Natural killer cell (primary cell): Measurements from ENCODE around the gene NT5DC4. TPM values are rescaled to one million over a fixed set of nuclear protein-coding genes. Genes with fewer than 3 reads are reported as not detected.

Experiments used
- ATAC-seq, 3 donors: fragments of 150-1000 bp in 2 of 3; fragments of 200-7000 bp in 1 of 3; cut with Tn5 transposase; 1 replicate in 1 of 3; 2 replicates in 2 of 3; pipeline ENCODE4 v1.10.0; 2021; ENCODE audit warnings: mild to moderate bottlenecking in 2 of 3, moderate library complexity in 2 of 3
- DNase-seq, 2 donors: peaks; one replicate each; pipeline versions ENCODE4 v3.0.0 to v3.0.0-alpha.2; 2013 to 2021; ENCODE audit warnings: mixed read lengths in 1 of 2
- H3K27ac ChIP-seq: one replicate; pipeline ENCODE4 v1.5.1; 2013; ENCODE audit warnings: mild to moderate bottlenecking, low read length
- H3K27me3 ChIP-seq: one replicate; pipeline ENCODE4 v1.6.1; 2013; ENCODE audit warnings: low read length; ENCODE audit not compliant: control insufficient read depth, insufficient read depth
- H3K36me3 ChIP-seq: one replicate; pipeline ENCODE4 v1.6.1; 2013; ENCODE audit warnings: low read length; ENCODE audit not compliant: control insufficient read depth, insufficient read depth
- H3K4me1 ChIP-seq: one replicate; pipeline ENCODE4 v1.6.1; 2013; ENCODE audit warnings: low read length; ENCODE audit not compliant: control insufficient read depth, insufficient read depth
- H3K4me3 ChIP-seq: one replicate; pipeline ENCODE4 v1.5.1; 2013; ENCODE audit warnings: low read length
- H3K9me3 ChIP-seq: one replicate; pipeline ENCODE4 v1.6.1; 2013; ENCODE audit warnings: low read length; ENCODE audit not compliant: control insufficient read depth, insufficient read depth
- H3K27ac Mint-ChIP-seq, 2 donors: one replicate each; pipeline ENCODE4 v1.8.0; 2022; ENCODE audit warnings: mild to moderate bottlenecking in 2 of 2, mixed read lengths in 2 of 2, moderate library complexity in 1 of 2
- H3K27me3 Mint-ChIP-seq, 2 donors: one replicate each; pipeline ENCODE4 v1.8.0; 2022; ENCODE audit warnings: low read depth in 2 of 2, mixed read lengths in 2 of 2
- H3K36me3 Mint-ChIP-seq: one replicate; pipeline ENCODE4 v1.8.0; 2022; ENCODE audit warnings: mixed read lengths
- H3K4me1 Mint-ChIP-seq, 2 donors: one replicate each; pipeline ENCODE4 v1.8.0; 2022; ENCODE audit warnings: mixed read lengths in 2 of 2
- H3K4me3 Mint-ChIP-seq: one replicate; pipeline ENCODE4 v1.8.0; 2022; ENCODE audit warnings: mild to moderate bottlenecking, moderate library complexity, mixed read lengths
- H3K9me3 Mint-ChIP-seq, 2 donors: one replicate each; pipeline ENCODE4 v1.8.0; 2022; ENCODE audit warnings: mixed read lengths in 2 of 2
- WGBS: methylation state at CpG from one replicate; pipeline ENCODE4 v1.1.7; 2013; ENCODE audit warnings: missing lambda C conversion rate; ENCODE audit not compliant: insufficient coverage; 5-methylcytosine and 5-hydroxymethylcytosine counted together
- intact Hi-C: fragments of 100-400 bp; cut with micrococcal nuclease; formaldehyde crosslinking; loops from one replicate; pipeline ENCODE4 v1.14.2; 2022
- total RNA-seq, 4 donors: library from RNA; stranded (reverse); fragments of 120-200 nt in 1 of 4; gene quantifications; one replicate each; pipeline versions ENCODE4 v1.2.3 to v1.2.4, GENCODE V29; 2013 to 2022
- TF ChIP-seq, protein P1 (sequence below): fragments of 200-600 bp; IDR thresholded peaks from one replicate; pipeline ENCODE4 v1.8.0; 2022; ENCODE audit warnings: antibody characterized with exemption

NT5DC4 gene
- total RNA-seq, 3 donors from 2014 or later (not counting 1 experiment from before 2014, with no cell fraction given) = 0.45 to 2.0 TPM; not detected in 1

DNA sequence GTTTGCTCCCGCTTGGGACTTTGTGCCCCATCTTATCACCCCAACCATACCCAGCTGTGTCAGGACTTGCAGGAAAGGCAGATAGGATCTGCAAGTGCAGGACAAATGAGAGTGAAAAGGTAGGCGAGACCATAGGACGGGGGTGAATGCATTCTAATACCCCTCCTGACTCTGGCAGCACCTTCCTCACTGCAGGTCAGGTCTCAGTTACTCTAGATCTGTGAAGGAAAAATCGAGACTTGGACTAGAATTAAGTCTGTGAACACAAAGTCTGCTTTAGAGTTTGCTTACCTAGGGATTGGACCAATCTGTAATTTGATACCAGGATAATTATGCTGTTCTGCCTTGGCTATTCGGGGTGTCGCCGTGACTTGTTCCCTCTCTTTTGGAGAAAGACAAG is 19.7 kb downstream of the NT5DC4 start:
- H3K36me3 ChIP-seq = no peaks in the 10 kb centered on the region

DNA sequence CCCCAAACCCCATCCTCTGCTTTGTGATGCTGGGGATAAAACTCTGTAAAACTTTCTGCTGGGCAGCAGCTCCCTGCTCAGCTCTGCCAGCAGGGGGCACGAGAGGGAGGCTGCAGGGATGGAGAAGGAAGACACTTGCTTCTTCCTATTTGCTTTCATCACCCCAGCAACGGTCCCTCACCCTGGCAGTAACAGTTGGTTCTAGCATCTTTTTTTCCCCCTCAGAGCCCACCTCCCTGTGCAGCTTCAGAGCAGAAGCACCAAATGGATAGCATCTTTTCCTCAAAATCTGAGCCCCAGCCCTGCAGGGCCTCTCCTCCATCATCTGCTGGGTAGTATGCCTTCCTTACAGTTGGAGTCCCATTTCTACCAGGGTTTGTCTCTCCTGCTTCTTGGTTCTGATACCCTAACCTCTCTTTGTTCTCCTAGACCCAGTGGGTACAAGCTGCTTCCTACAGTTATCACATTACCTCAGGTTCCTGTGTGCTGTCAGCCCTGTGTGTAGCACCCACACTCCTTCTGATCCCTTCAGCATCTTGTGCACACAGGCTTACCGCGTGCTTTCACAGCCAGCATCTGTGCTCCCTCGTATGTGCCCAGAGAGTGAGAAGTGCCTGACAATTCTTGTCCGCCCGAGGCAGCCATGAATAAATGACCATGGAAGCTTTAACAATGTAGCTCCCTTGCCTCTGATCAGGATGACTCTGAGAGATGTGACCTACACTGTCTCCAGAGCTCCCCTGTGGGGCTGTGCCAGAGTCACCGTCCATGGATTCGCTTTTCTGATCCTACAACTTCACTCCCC is 29.1 kb downstream of the NT5DC4 start:
- Mint-ChIP-seq H3K9me3 (no peaks in the 10 kb centered on the region), H3K4me3 (peak overlapping the region; percentile 46), H3K36me3 (no peaks in the 10 kb centered on the region), H3K27me3 (no peaks in the 10 kb centered on the region), H3K27ac (peak overlapping the region; percentile 77 to 91), H3K4me1 (peaks cover 10 to 21% of the 10 kb centered on the region in 2 donors)
- ATAC-seq (peak; percentile 93 to 98 (median 96)), DNase-seq (peak; percentile 75 to 89)
- intact Hi-C loops = loop anchor here (1.0 kb wide), 3 partner anchors 135 to 208 kb away; no protein-coding TSS in a partner anchor
- TF ChIP-seq, protein P1, sequence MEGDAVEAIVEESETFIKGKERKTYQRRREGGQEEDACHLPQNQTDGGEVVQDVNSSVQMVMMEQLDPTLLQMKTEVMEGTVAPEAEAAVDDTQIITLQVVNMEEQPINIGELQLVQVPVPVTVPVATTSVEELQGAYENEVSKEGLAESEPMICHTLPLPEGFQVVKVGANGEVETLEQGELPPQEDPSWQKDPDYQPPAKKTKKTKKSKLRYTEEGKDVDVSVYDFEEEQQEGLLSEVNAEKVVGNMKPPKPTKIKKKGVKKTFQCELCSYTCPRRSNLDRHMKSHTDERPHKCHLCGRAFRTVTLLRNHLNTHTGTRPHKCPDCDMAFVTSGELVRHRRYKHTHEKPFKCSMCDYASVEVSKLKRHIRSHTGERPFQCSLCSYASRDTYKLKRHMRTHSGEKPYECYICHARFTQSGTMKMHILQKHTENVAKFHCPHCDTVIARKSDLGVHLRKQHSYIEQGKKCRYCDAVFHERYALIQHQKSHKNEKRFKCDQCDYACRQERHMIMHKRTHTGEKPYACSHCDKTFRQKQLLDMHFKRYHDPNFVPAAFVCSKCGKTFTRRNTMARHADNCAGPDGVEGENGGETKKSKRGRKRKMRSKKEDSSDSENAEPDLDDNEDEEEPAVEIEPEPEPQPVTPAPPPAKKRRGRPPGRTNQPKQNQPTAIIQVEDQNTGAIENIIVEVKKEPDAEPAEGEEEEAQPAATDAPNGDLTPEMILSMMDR = peak; percentile 99
- peaks cover 9% of the 10 kb centered on the region for H3K4me1 ChIP-seq
- H3K9me3 ChIP-seq = no peaks in the 10 kb centered on the region
- no peaks in the 10 kb centered on the region for H3K36me3 ChIP-seq
- peak overlapping the region; percentile 1 for H3K27ac ChIP-seq
- no peaks in the 10 kb centered on the region for H3K27me3 ChIP-seq
- no peak overlapping the region for H3K4me3 ChIP-seq
- WGBS = 58% methylated on average over 9 of the region's 9 CpGs

More for the DNA sequence above, 19.7 kb downstream of the NT5DC4 start:
- H3K4me3 Mint-ChIP-seq = no peak overlapping the region
- ATAC-seq = no peak
- intact Hi-C loops = no loop called here
- TF ChIP-seq, protein P1 = no peak
- 98% methylated on average over 6 of the region's 7 CpGs for WGBS
- H3K27me3 Mint-ChIP-seq = no peaks in the 10 kb centered on the region
- H3K36me3 Mint-ChIP-seq = no peaks in the 10 kb centered on the region
- no peak for DNase-seq
- H3K27ac Mint-ChIP-seq = no peak overlapping the region
- no peaks in the 10 kb centered on the region for H3K27me3 ChIP-seq
- no peaks in the 10 kb centered on the region for H3K4me1 ChIP-seq
- no peaks in the 10 kb centered on the region for H3K9me3 Mint-ChIP-seq
- H3K4me1 Mint-ChIP-seq = no peaks in the 10 kb centered on the region
- H3K4me3 ChIP-seq = no peak overlapping the region
- no peaks in the 10 kb centered on the region for H3K9me3 ChIP-seq
- H3K27ac ChIP-seq = no peak overlapping the region

DNA sequence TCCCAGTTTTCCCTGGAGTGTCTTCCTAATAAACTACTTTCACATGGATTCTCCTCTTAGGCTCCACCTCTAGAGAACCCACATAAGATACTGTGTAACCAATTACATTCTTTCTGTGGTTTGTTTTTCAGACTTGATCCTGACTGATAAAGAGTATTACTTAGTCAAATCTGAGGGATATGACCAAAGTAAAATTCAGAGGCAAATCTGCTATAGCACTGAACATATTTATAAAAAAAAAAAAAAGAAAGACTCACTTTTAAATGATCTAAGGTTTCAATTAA is 29.7 kb downstream of the NT5DC4 start:
- H3K4me1 ChIP-seq = peaks cover 9% of the 10 kb centered on the region
- Mint-ChIP-seq H3K27me3 (no peaks in the 10 kb centered on the region), H3K36me3 (no peaks in the 10 kb centered on the region), H3K4me1 (peaks cover 13 to 24% of the 10 kb centered on the region in 2 donors), H3K27ac (peak overlapping the region; percentile 77 to 91), H3K9me3 (no peaks in the 10 kb centered on the region), H3K4me3 (no peak overlapping the region)
- intact Hi-C loops = loop anchor here (1.0 kb wide), 1 partner anchor 191 kb away; no protein-coding TSS in a partner anchor
- no peak for ATAC-seq
- H3K36me3 ChIP-seq = no peaks in the 10 kb centered on the region
- peak overlapping the region; percentile 1 for H3K27ac ChIP-seq
- no peak overlapping the region for H3K4me3 ChIP-seq
- no peak for DNase-seq
- no peaks in the 10 kb centered on the region for H3K9me3 ChIP-seq
- no peaks in the 10 kb centered on the region for H3K27me3 ChIP-seq
- TF ChIP-seq, protein P1 = no peak
